Neural cell (in vitro differentiated cells): ENCODE results near the gene NUP133.
"Not testable (repeated sequence)": the region's sequence is repeated elsewhere in the genome, so short reads cannot be mapped to it uniquely, and the experiment has no call there.

Source experiments
- EZH2 ChIP-seq: fragments of 200-600, 300-800 bp; shearing (Covaris generic), sonication (generic); IDR thresholded peaks from 2 replicates; pipeline ENCODE4 v1.6.1; 2014; ENCODE audit warnings: antibody characterized with exemption, low read length, borderline replicate concordance, mild to moderate bottlenecking; ENCODE audit not compliant: insufficient read depth, poor library complexity, severe bottlenecking
- POLR2AphosphoS5 ChIP-seq: IDR thresholded peaks from 2 replicates; pipeline ENCODE4 v1.6.1; 2012
- TF ChIP-seq, protein P1 (sequence below): fragments of 450-650 bp; IDR thresholded peaks from 2 replicates; pipeline ENCODE4 v1.5.1; 2014; ENCODE audit warnings: antibody characterized with exemption, mild to moderate bottlenecking, moderate library complexity; ENCODE audit not compliant: poor library complexity, severe bottlenecking

DNA sequence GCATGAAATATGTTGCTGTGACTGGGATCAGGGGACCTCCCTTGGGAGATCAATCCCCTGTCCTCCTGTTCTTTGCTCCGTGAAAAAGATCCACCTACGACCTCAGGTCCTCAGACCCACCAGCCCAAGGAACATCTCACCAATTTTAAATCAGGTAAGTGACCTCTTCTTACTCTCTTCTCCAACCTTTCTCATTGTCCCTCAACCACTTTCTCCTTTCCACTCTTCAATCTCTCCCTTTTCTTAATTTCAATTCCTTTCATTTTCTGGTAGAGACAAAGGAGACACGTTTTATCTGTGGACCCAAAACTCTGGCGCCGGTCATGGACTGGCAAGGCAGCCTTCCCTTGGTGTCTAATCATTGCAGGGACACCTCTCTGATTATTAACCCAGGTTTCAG lies 95.3 kb downstream of the NUP133 start:
- TF ChIP-seq, protein P1, sequence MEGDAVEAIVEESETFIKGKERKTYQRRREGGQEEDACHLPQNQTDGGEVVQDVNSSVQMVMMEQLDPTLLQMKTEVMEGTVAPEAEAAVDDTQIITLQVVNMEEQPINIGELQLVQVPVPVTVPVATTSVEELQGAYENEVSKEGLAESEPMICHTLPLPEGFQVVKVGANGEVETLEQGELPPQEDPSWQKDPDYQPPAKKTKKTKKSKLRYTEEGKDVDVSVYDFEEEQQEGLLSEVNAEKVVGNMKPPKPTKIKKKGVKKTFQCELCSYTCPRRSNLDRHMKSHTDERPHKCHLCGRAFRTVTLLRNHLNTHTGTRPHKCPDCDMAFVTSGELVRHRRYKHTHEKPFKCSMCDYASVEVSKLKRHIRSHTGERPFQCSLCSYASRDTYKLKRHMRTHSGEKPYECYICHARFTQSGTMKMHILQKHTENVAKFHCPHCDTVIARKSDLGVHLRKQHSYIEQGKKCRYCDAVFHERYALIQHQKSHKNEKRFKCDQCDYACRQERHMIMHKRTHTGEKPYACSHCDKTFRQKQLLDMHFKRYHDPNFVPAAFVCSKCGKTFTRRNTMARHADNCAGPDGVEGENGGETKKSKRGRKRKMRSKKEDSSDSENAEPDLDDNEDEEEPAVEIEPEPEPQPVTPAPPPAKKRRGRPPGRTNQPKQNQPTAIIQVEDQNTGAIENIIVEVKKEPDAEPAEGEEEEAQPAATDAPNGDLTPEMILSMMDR, result not testable (repeated sequence)
- TF ChIP-seq EZH2, POLR2AphosphoS5: not testable (repeated sequence)
